ENCODE data around the gene BNIP5. TPM values are rescaled to one million over a fixed set of nuclear protein-coding genes. Genes with fewer than 3 reads are reported as not detected.

The BNIP5 gene
- total and polyA plus RNA-seq, 3 donors from 2014 or later = 0.68 to 0.96 (median 0.87) TPM

GRCh38 chr6:36327226-36327918 is 9.3 kb downstream of the BNIP5 start:
- TF ChIP-seq POLR2A (IDR thresholded peaks at IDR 0.05) (no peak), CTCF (IDR thresholded peaks at IDR 0.05) (no peak)
- 42 to 56% methylated on average over 6 of the region's 6 CpGs for WGBS, 2 donors
- H3K36me3 ChIP-seq (ENCODE audit: low read depth, missing control alignments) = no peaks in the 10 kb centered on the region
- H3K27me3 ChIP-seq = no peaks in the 10 kb centered on the region
- intact Hi-C loops (cut with DNase I; ENCODE audit: low total_unique reads) = no loop called here
- H3K4me1 ChIP-seq = peaks cover 32% of the 10 kb centered on the region
- H3K9me3 ChIP-seq = no peaks in the 10 kb centered on the region
- no peak overlapping the region for H3K4me3 ChIP-seq
- DNase-seq = no peak
- peak overlapping the region in 1 of 2 donors; percentile 11 for H3K27ac ChIP-seq

- 53 to 58% methylated on average over 7 of the region's 7 CpGs for WGBS, 2 donors
- DNase-seq = peak; percentile 67
Measured at GRCh38 chr6:36326356-36326995, 10.2 kb downstream of the BNIP5 start.

GRCh38 chr6:36324715-36325114 is 12.0 kb downstream of the BNIP5 start:
- no peak for TF ChIP-seq CTCF (IDR thresholded peaks at IDR 0.05)
- 83 to 86% methylated on average over 2 to 4 of the region's 4 CpGs for WGBS, 2 donors

More at GRCh38 chr6:36326356-36326995, 10.2 kb downstream of the BNIP5 start:
- Histone ChIP-seq H3K4me3 (no peak overlapping the region), H3K36me3 (ENCODE audit: low read depth, missing control alignments) (no peaks in the 10 kb centered on the region), H3K9me3 (no peaks in the 10 kb centered on the region), H3K4me1 (peaks cover 32% of the 10 kb centered on the region), H3K27me3 (no peaks in the 10 kb centered on the region), H3K27ac (no peak overlapping the region)
- intact Hi-C loops (cut with DNase I; ENCODE audit: low total_unique reads) = no loop called here
- TF ChIP-seq CTCF (IDR thresholded peaks at IDR 0.05) = no peak
- TF ChIP-seq POLR2A (IDR thresholded peaks at IDR 0.05) = no peak

GRCh38 chr6:36324191-36324590 is 12.5 kb downstream of the BNIP5 start:
- TF ChIP-seq CTCF (IDR thresholded peaks at IDR 0.05) (no peak), POLR2A (IDR thresholded peaks at IDR 0.05) (no peak)
- peaks cover 32% of the 10 kb centered on the region for H3K4me1 ChIP-seq
- H3K27ac ChIP-seq = no peak overlapping the region
- intact Hi-C loops (cut with DNase I; ENCODE audit: low total_unique reads) = no loop called here
- H3K36me3 ChIP-seq (ENCODE audit: low read depth, missing control alignments) = no peaks in the 10 kb centered on the region
- DNase-seq = no peak
- no peaks in the 10 kb centered on the region for H3K9me3 ChIP-seq
- no peaks in the 10 kb centered on the region for H3K27me3 ChIP-seq
- 91 to 96% methylated on average over 6 of the region's 6 CpGs for WGBS, 2 donors
- no peak overlapping the region for H3K4me3 ChIP-seq

More at GRCh38 chr6:36324715-36325114, 12.0 kb downstream of the BNIP5 start:
- Histone ChIP-seq H3K4me3 (no peak overlapping the region), H3K4me1 (peaks cover 32% of the 10 kb centered on the region), H3K27me3 (no peaks in the 10 kb centered on the region), H3K9me3 (no peaks in the 10 kb centered on the region), H3K27ac (no peak overlapping the region), H3K36me3 (ENCODE audit: low read depth, missing control alignments) (no peaks in the 10 kb centered on the region)
- intact Hi-C loops (cut with DNase I; ENCODE audit: low total_unique reads) = no loop called here
- no peak for DNase-seq

Data from testis (tissue), 3 donors.